B cell (primary cell): ENCODE results near the gene AOAH.

Experiments used
- EZH2 ChIP-seq: IDR thresholded peaks from 2 replicates; pipeline ENCODE4 v1.6.1; 2012; ENCODE audit warnings: borderline replicate concordance, low read depth, mild to moderate bottlenecking, moderate library complexity, low read length; ENCODE audit not compliant: insufficient read depth, poor library complexity, severe bottlenecking
- TF ChIP-seq, protein P1 (sequence below): fragments of 200-600 bp; IDR thresholded peaks from one replicate; pipeline ENCODE4 v1.8.0; 2022; ENCODE audit warnings: antibody characterized with exemption, mild to moderate bottlenecking

DNA sequence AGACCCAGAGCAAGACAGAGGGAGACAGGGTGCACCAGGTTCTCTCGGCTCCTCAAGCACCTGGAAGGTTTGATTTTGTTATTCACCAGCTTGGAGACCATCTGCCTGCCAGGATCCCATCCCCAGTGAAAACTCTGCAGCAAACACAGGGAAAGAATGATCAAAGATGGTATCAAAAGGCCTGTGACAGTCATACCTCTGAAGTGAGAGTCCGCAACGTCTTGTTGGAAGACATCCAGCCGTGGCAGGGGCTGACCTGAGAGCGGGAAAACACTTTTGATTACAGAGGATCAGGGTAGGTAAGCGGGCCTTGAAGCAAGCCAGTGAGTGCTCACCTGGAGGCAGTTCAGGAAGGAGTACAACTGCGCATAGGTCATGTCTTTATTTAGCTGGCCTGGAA, 192.3 kb downstream of the AOAH start:
- TF ChIP-seq, protein P1, sequence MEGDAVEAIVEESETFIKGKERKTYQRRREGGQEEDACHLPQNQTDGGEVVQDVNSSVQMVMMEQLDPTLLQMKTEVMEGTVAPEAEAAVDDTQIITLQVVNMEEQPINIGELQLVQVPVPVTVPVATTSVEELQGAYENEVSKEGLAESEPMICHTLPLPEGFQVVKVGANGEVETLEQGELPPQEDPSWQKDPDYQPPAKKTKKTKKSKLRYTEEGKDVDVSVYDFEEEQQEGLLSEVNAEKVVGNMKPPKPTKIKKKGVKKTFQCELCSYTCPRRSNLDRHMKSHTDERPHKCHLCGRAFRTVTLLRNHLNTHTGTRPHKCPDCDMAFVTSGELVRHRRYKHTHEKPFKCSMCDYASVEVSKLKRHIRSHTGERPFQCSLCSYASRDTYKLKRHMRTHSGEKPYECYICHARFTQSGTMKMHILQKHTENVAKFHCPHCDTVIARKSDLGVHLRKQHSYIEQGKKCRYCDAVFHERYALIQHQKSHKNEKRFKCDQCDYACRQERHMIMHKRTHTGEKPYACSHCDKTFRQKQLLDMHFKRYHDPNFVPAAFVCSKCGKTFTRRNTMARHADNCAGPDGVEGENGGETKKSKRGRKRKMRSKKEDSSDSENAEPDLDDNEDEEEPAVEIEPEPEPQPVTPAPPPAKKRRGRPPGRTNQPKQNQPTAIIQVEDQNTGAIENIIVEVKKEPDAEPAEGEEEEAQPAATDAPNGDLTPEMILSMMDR: no peak
- TF ChIP-seq EZH2: no peak
